H9 (cell line): ENCODE results near the gene P4HA1. TPM values are rescaled to one million over a fixed set of nuclear protein-coding genes. Genes with fewer than 3 reads are reported as not detected.

ENCODE experiments used
- DNase-seq: peaks from one replicate; pipeline ENCODE4 v3.0.0-alpha.2; 2017
- H2AFZ ChIP-seq: one replicate; pipeline ENCODE4 v1.6.1; 2013; ENCODE audit warnings: mild to moderate bottlenecking, low read length, control low read depth, moderate library complexity
- H2AK5ac ChIP-seq: 2 replicates; pipeline ENCODE4 v1.6.1; 2013; ENCODE audit warnings: low read length, control low read depth, mixed read lengths; ENCODE audit not compliant: insufficient read length
- H2BK120ac ChIP-seq: one replicate; pipeline ENCODE4 v1.6.1; 2013; ENCODE audit warnings: low read depth, mild to moderate bottlenecking, low read length, control low read depth, inconsistent platforms; ENCODE audit not compliant: poor library complexity, severe bottlenecking
- H2BK12ac ChIP-seq: 2 replicates; pipeline ENCODE4 v1.6.1; 2013; ENCODE audit warnings: low read length, control low read depth, mixed read lengths, low read depth; ENCODE audit not compliant: insufficient read length
- H2BK15ac ChIP-seq: 2 replicates; pipeline ENCODE4 v1.6.1; 2013; ENCODE audit warnings: low read depth, low read length, control low read depth
- H2BK20ac ChIP-seq: one replicate; pipeline ENCODE4 v1.6.1; 2013; ENCODE audit warnings: low read depth, mild to moderate bottlenecking, low read length, control low read depth, inconsistent platforms; ENCODE audit not compliant: poor library complexity, severe bottlenecking
- H2BK5ac ChIP-seq: 2 replicates; pipeline ENCODE4 v1.6.1; 2013; ENCODE audit warnings: low read length, control low read depth, mixed read lengths; ENCODE audit not compliant: insufficient read length
- H3K14ac ChIP-seq: 2 replicates; pipeline ENCODE4 v1.6.1; 2013; ENCODE audit warnings: low read length, control low read depth; ENCODE audit not compliant: insufficient read depth
- H3K18ac ChIP-seq: 2 replicates; pipeline ENCODE4 v1.6.1; 2013; ENCODE audit warnings: low read depth, mild to moderate bottlenecking, mixed read lengths, low read length, control low read depth; ENCODE audit not compliant: insufficient read length
- H3K23ac ChIP-seq: 2 replicates; pipeline ENCODE4 v1.6.1; 2013; ENCODE audit warnings: low read length, control low read depth, mixed read lengths, low read depth; ENCODE audit not compliant: insufficient read length
- H3K23me2 ChIP-seq: 2 replicates; pipeline ENCODE4 v1.6.1; 2013; ENCODE audit warnings: low read depth, mild to moderate bottlenecking, mixed read lengths, low read length, control low read depth; ENCODE audit not compliant: insufficient read length, poor library complexity, severe bottlenecking
- H3K27ac ChIP-seq: 2 replicates; pipeline ENCODE4 v1.5.1; 2013; ENCODE audit warnings: low read length, control low read depth, mixed read lengths, low read depth; ENCODE audit not compliant: insufficient read length
- H3K27me3 ChIP-seq: 2 replicates; pipeline ENCODE4 v1.6.1; 2013; ENCODE audit warnings: low read length, control low read depth, inconsistent platforms; ENCODE audit not compliant: insufficient read depth
- H3K4ac ChIP-seq: 2 replicates; pipeline ENCODE4 v1.6.1; 2013; ENCODE audit warnings: low read depth, mild to moderate bottlenecking, control low read depth, inconsistent platforms, low read length, moderate library complexity
- H3K4me1 ChIP-seq: 2 replicates; pipeline ENCODE4 v1.6.1; 2013; ENCODE audit warnings: low read length, control low read depth, inconsistent platforms; ENCODE audit not compliant: insufficient read depth
- H3K4me2 ChIP-seq: 2 replicates; pipeline ENCODE4 v1.6.1; 2013; ENCODE audit warnings: low read length, control low read depth, mixed read lengths; ENCODE audit not compliant: insufficient read length, insufficient read depth
- H3K56ac ChIP-seq: 2 replicates; pipeline ENCODE4 v1.6.1; 2013; ENCODE audit warnings: low read depth, mild to moderate bottlenecking, mixed read lengths, low read length, control low read depth; ENCODE audit not compliant: insufficient read length
- H3K79me1 ChIP-seq: 2 replicates; pipeline ENCODE4 v1.6.1; 2013; ENCODE audit warnings: low read depth, mild to moderate bottlenecking, moderate library complexity, low read length, control low read depth, inconsistent platforms; ENCODE audit not compliant: insufficient read depth, poor library complexity, severe bottlenecking
- H3K79me2 ChIP-seq: 2 replicates; pipeline ENCODE4 v1.6.1; 2013; ENCODE audit warnings: low read length, control low read depth, inconsistent platforms; ENCODE audit not compliant: insufficient read depth
- H3K9ac ChIP-seq: 2 replicates; pipeline ENCODE4 v1.6.1; 2013; ENCODE audit warnings: low read length, control low read depth, mixed read lengths; ENCODE audit not compliant: insufficient read length; ENCODE audit errors: extremely low read depth
- H3K9me3 ChIP-seq: one replicate; pipeline ENCODE4 v1.6.1; 2013; ENCODE audit warnings: low read depth, low read length, inconsistent platforms; ENCODE audit not compliant: control insufficient read depth
- H3T11ph ChIP-seq: one replicate; pipeline ENCODE4 v1.6.1; 2013; ENCODE audit warnings: mild to moderate bottlenecking, low read length, control low read depth, inconsistent platforms
- H4K20me1 ChIP-seq: one replicate; pipeline ENCODE4 v1.6.1; 2013; ENCODE audit not compliant: control insufficient read depth, insufficient read length, insufficient read depth
- H4K5ac ChIP-seq: 2 replicates; pipeline ENCODE4 v1.6.1; 2013; ENCODE audit warnings: low read depth, mild to moderate bottlenecking, mixed read lengths, low read length, control low read depth; ENCODE audit not compliant: insufficient read length
- H4K8ac ChIP-seq: replicated peaks from 2 replicates; pipeline ENCODE4 v1.6.1; 2013; ENCODE audit warnings: low read length, control low read depth, mixed read lengths, low read depth; ENCODE audit not compliant: insufficient read length
- H4K91ac ChIP-seq: 2 replicates; pipeline ENCODE4 v1.6.1; 2013; ENCODE audit warnings: low read depth, mild to moderate bottlenecking, moderate library complexity, mixed read lengths, low read length, control low read depth; ENCODE audit not compliant: insufficient read length
- H3K27ac Mint-ChIP-seq, 3 experiments: 2 replicates in 2 of 3; 3 replicates in 1 of 3; pipeline ENCODE4 v1.8.0; 2020 to 2021; ENCODE audit warnings: mixed read lengths in 3 of 3, mild to moderate bottlenecking in 1 of 3, moderate library complexity in 1 of 3
- H3K27me3 Mint-ChIP-seq: 2 replicates; pipeline ENCODE4 v1.8.0; 2021; ENCODE audit warnings: low read depth, mild to moderate bottlenecking, moderate library complexity, mixed read lengths
- H3K36me3 Mint-ChIP-seq, 3 experiments: 2 replicates in 2 of 3; 3 replicates in 1 of 3; pipeline ENCODE4 v1.8.0; 2020 to 2021; ENCODE audit warnings: low read depth in 3 of 3, mixed read lengths in 3 of 3; ENCODE audit not compliant: insufficient read depth in 1 of 3
- H3K4me1 Mint-ChIP-seq, 2 experiments: 2 replicates each; pipeline ENCODE4 v1.8.0; 2020; ENCODE audit warnings: mixed read lengths in 2 of 2
- H3K4me3 Mint-ChIP-seq, 2 experiments: 2 replicates in 1 of 2; 3 replicates in 1 of 2; pipeline ENCODE4 v1.8.0; 2020 to 2021; ENCODE audit warnings: mild to moderate bottlenecking in 2 of 2, mixed read lengths in 2 of 2, moderate library complexity in 1 of 2
- H3K9me3 Mint-ChIP-seq, 2 experiments: 2 replicates in 1 of 2; 3 replicates in 1 of 2; pipeline ENCODE4 v1.8.0; 2020; ENCODE audit warnings: mild to moderate bottlenecking in 2 of 2, mixed read lengths in 2 of 2, moderate library complexity in 1 of 2
- CTCF ChIP-seq: fragments of 200-600 bp; sonication (generic); conservative IDR thresholded peaks from 3 replicates; pipeline ENCODE4 v1.8.0; 2021; ENCODE audit warnings: antibody characterized with exemption, mild to moderate bottlenecking
- WGBS: extraction: QIAGEN DNeasy Blood & Tissue Kit; methylation state at CpG from one replicate; pipeline ENCODE4 v1.1.7; 2013; ENCODE audit warnings: missing lambda C conversion rate, low lambda C conversion rate, mixed read lengths; ENCODE audit not compliant: insufficient read length; ENCODE audit errors: extremely low coverage; 5-methylcytosine and 5-hydroxymethylcytosine counted together
- total RNA-seq: library from RNA; stranded (reverse); gene quantifications from 2 replicates; pipeline ENCODE4 v1.2.1, GENCODE V29; 2021

P4HA1 gene
- total RNA-seq, 1 experiment from 2014 or later = 48.6 TPM

- no peak overlapping the region for H2BK120ac ChIP-seq
- no peak overlapping the region for H2BK20ac ChIP-seq
- no peak overlapping the region for H3K4ac ChIP-seq
- H3K79me2 ChIP-seq = no peaks in the 10 kb centered on the region
- H3K9ac ChIP-seq = no peak overlapping the region
- no peak overlapping the region for H4K91ac ChIP-seq
- Mint-ChIP-seq H3K4me1 (no peaks in the 10 kb centered on the region), H3K27me3 (no peaks in the 10 kb centered on the region), H3K9me3 (no peaks in the 10 kb centered on the region), H3K36me3 (peaks cover 0 to 27% (median 21%) of the 10 kb centered on the region in 3 experiments; a peak in 5 of 7 replicates), H3K27ac (no peak overlapping the region), H3K4me3 (no peak overlapping the region)
- no peak overlapping the region for H3K23ac ChIP-seq
- H2AK5ac ChIP-seq = no peak overlapping the region
- no peaks in the 10 kb centered on the region for H3K9me3 ChIP-seq
- no peak overlapping the region for H3K4me2 ChIP-seq
- H3K18ac ChIP-seq = no peak overlapping the region
- no peak for TF ChIP-seq CTCF
- H3T11ph ChIP-seq = no peak overlapping the region
- no peaks in the 10 kb centered on the region for H4K20me1 ChIP-seq
- no peak overlapping the region for H2AFZ ChIP-seq
- no peak overlapping the region for H3K27ac ChIP-seq
- H3K23me2 ChIP-seq = no peaks in the 10 kb centered on the region
- H3K14ac ChIP-seq = no peak overlapping the region
- H2BK15ac ChIP-seq = no peak overlapping the region
- no CpG with 5 or more reads among the region's 1 CpG for WGBS
- no peak overlapping the region for H4K8ac ChIP-seq
- H3K79me1 ChIP-seq = no peaks in the 10 kb centered on the region
- no peak overlapping the region for H2BK5ac ChIP-seq
- no peak overlapping the region for H2BK12ac ChIP-seq
- H3K27me3 ChIP-seq = no peaks in the 10 kb centered on the region
- no peak overlapping the region for H4K5ac ChIP-seq
- H3K4me1 ChIP-seq = no peaks in the 10 kb centered on the region
- H3K56ac ChIP-seq = no peak overlapping the region
- DNase-seq = no peak
Measured at GRCh38 chr10:73065441-73065840, 31.2 kb downstream of the P4HA1 start.
